ENCODE measurements around the gene TGM6.

The TGM6 gene

GRCh38 chr20:2380601-2381000 lies at the start of gene TGM6:
TSS of gene TGM6 (plus strand) at chr20:2380901. CDS start at chr20:2380969, 68 bp downstream.
- no peak for DNase-seq (ENCODE audit: low spot score)

GRCh38 chr20:2331106-2331505 lies 49.6 kb upstream of the TGM6 start:
- DNase-seq (ENCODE audit: low spot score): no peak

- DNase-seq (ENCODE audit: low spot score): no peak
Measured at GRCh38 chr20:2331901-2332565, 48.7 kb upstream of the TGM6 start.

- no peak for DNase-seq (ENCODE audit: low spot score)
Measured at GRCh38 chr20:2332711-2333110, 48.0 kb upstream of the TGM6 start.

- DNase-seq (ENCODE audit: low spot score): no peak
Measured at GRCh38 chr20:2333821-2334220, 46.9 kb upstream of the TGM6 start.

- no peak for DNase-seq (ENCODE audit: low spot score)
Measured at GRCh38 chr20:2335096-2335870, 45.4 kb upstream of the TGM6 start.

GRCh38 chr20:2336471-2336870 lies 44.2 kb upstream of the TGM6 start:
- no peak for DNase-seq (ENCODE audit: low spot score)

- DNase-seq (ENCODE audit: low spot score): no peak
Measured at GRCh38 chr20:2337142-2337541, 43.6 kb upstream of the TGM6 start.

GRCh38 chr20:2338411-2339066 lies 42.2 kb upstream of the TGM6 start:
- DNase-seq (ENCODE audit: low spot score): no peak

GRCh38 chr20:2340136-2340535 lies 40.6 kb upstream of the TGM6 start:
- no peak for DNase-seq (ENCODE audit: low spot score)

- DNase-seq (ENCODE audit: low spot score): no peak
Measured at GRCh38 chr20:2340823-2341222, 39.9 kb upstream of the TGM6 start.

GRCh38 chr20:2341336-2341735 lies 39.4 kb upstream of the TGM6 start:
- DNase-seq (ENCODE audit: low spot score): no peak

GRCh38 chr20:2342243-2342642 lies 38.5 kb upstream of the TGM6 start:
- DNase-seq (ENCODE audit: low spot score): no peak

- DNase-seq (ENCODE audit: low spot score): no peak
Measured at GRCh38 chr20:2346188-2346587, 34.5 kb upstream of the TGM6 start.

- no peak for DNase-seq (ENCODE audit: low spot score)
Measured at GRCh38 chr20:2348336-2348735, 32.4 kb upstream of the TGM6 start.

GRCh38 chr20:2349801-2350200 lies 30.9 kb upstream of the TGM6 start:
- no peak for DNase-seq (ENCODE audit: low spot score)

- DNase-seq (ENCODE audit: low spot score): no peak
Measured at GRCh38 chr20:2350606-2351005, 30.1 kb upstream of the TGM6 start.

GRCh38 chr20:2353231-2353630 lies 27.5 kb upstream of the TGM6 start:
- no peak for DNase-seq (ENCODE audit: low spot score)

- no peak for DNase-seq (ENCODE audit: low spot score)
Measured at GRCh38 chr20:2357114-2357513, 23.6 kb upstream of the TGM6 start.

- DNase-seq (ENCODE audit: low spot score): no peak
Measured at GRCh38 chr20:2358006-2358405, 22.7 kb upstream of the TGM6 start.

- DNase-seq (ENCODE audit: low spot score): no peak
Measured at GRCh38 chr20:2361035-2361593, 19.6 kb upstream of the TGM6 start.

GRCh38 chr20:2363187-2363586 lies 17.5 kb upstream of the TGM6 start:
- no peak for DNase-seq (ENCODE audit: low spot score)

- no peak for DNase-seq (ENCODE audit: low spot score)
Measured at GRCh38 chr20:2363587-2363986, 17.1 kb upstream of the TGM6 start.

Measured in AG20443 (cell line).